Measurements from ENCODE around the gene NLGN1. TPM values are rescaled to one million over a fixed set of nuclear protein-coding genes. Genes with fewer than 3 reads are reported as not detected.

The NLGN1 gene
- total and polyA plus RNA-seq, 2 of the 8 experiments (the other 6 are each of a cell fraction or from before 2014, with no cell fraction given), result 7.8 to 14.8 TPM

DNA sequence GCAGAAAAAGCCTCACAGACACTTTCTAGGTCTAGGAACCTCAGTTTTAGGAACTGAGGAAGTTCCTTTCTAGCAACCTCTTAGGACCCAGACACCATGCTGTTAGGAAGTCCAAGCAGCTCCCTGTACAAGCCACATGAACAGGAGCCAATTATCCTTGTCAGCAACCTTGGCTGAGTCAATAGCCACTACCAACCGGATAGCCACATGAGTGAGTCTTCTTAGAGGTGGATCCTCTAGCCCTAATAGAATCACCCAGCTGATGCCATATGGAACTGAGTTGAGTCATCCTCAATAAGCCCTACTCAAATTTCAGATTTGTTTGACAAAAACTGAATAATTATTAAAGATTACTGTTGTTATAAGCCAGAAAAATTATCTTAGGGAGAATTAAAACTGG, 256.2 kb downstream of the NLGN1 start:
- WGBS, 2 experiments (ENCODE audit: extremely low coverage in 1 of 2, insufficient coverage in 1 of 2, insufficient read length in 1 of 2, insufficient replicate concordance in 2 of 2, low coverage in 1 of 2, low lambda C conversion rate in 2 of 2, missing lambda C conversion rate in 1 of 2), result 89% methylated on average over 1 of the region's 1 CpG; no CpG with 5 or more reads in 1 of the 2 experiments
- Histone ChIP-seq H3K4me1 (replicated peaks in 1 of 4; ENCODE audit: control insufficient read depth in 3 of 4, insufficient read depth in 4 of 4, low read length in 3 of 4) (no peaks in the 10 kb centered on the region), H3K4ac (replicated peaks; ENCODE audit: insufficient read length, low read depth, low read length) (no peak overlapping the region), H3K56ac (replicated peaks; ENCODE audit: insufficient read length, low read depth, low read length) (no peak overlapping the region), H2BK120ac (replicated peaks; ENCODE audit: low read depth, low read length) (no peak overlapping the region), H4K5ac (ENCODE audit: insufficient read length, low read depth, low read length) (no peak overlapping the region), H4K20me1 (replicated peaks in 1 of 2; ENCODE audit: control insufficient read depth in 1 of 2, insufficient read depth in 2 of 2, low read length in 2 of 2) (no peaks in the 10 kb centered on the region), H2BK12ac (ENCODE audit: low read depth, low read length) (no peak overlapping the region), H2BK5ac (ENCODE audit: low read depth, low read length) (no peak overlapping the region), H3K27me3 (replicated peaks in 1 of 4; ENCODE audit: control insufficient read depth in 3 of 4, extremely low read depth in 1 of 4, insufficient read depth in 3 of 4, low read length in 3 of 4) (no peaks in the 10 kb centered on the region), H3K36me3 (ENCODE audit: control insufficient read depth in 2 of 4, insufficient read depth in 4 of 4, low read length in 3 of 4) (no peaks in the 10 kb centered on the region), H3K23ac (ENCODE audit: insufficient read length) (no peak overlapping the region), H2BK20ac (ENCODE audit: low read length) (no peak overlapping the region), H3K18ac (ENCODE audit: extremely low read depth, low read length) (no peak overlapping the region), H3K14ac (ENCODE audit: insufficient read length) (no peak overlapping the region), H2AK5ac (ENCODE audit: low read depth, low read length) (no peak overlapping the region), H2BK15ac (ENCODE audit: low read length) (no peak overlapping the region), H3K9me3 (ENCODE audit: insufficient read depth in 2 of 2, low read depth in 1 of 2, low read length in 1 of 2) (no peaks in the 10 kb centered on the region), H3K4me2 (ENCODE audit: insufficient read depth in 1 of 2, low read depth in 2 of 2, low read length in 2 of 2) (no peak overlapping the region), H3K27ac (ENCODE audit: low read depth, low read length) (no peak overlapping the region), H3K79me2 (ENCODE audit: control insufficient read depth in 1 of 2, insufficient read depth in 2 of 2, low read length in 2 of 2) (no peaks in the 10 kb centered on the region), H3K4me3 (ENCODE audit: extremely low read depth in 1 of 4, insufficient read depth in 2 of 4, low read depth in 3 of 4, low read length in 4 of 4) (no peak overlapping the region), H3K9ac (replicated peaks in 1 of 4; ENCODE audit: extremely low read depth in 1 of 4, low read depth in 3 of 4, low read length in 3 of 4) (no peak overlapping the region), H3K23me2 (ENCODE audit: low read depth, low read length) (no peaks in the 10 kb centered on the region), H2AFZ (ENCODE audit: low read length) (no peak overlapping the region), H4K8ac (ENCODE audit: extremely low read depth, insufficient read depth, low read length) (no peak overlapping the region), H4K91ac (replicated peaks; ENCODE audit: insufficient read length, low read length) (no peak overlapping the region), H3K79me1 (ENCODE audit: low read depth, low read length) (no peaks in the 10 kb centered on the region)
- ChIA-PET POLR2A (ENCODE audit: partially characterized antibody) (no interaction called here), CTCF (ENCODE audit: partially characterized antibody) (interaction anchor here (0.6 kb wide), 1 partner anchor 1528 kb away, joined by 4 read pairs; no protein-coding TSS in a partner anchor)
- FAIRE-seq (no peak), DNase-seq (ENCODE audit: low read depth in 1 of 2, low spot score in 2 of 2) (no peak)
- no peak for TF ChIP-seq SIN3A (conservative IDR thresholded peaks at IDR 0.05 in 1 of 2, IDR thresholded peaks at IDR 0.05 in 1 of 2; ENCODE audit: low read depth in 1 of 2, low read length in 2 of 2)
- no peak for TF ChIP-seq SP2 (IDR thresholded peaks at IDR 0.05; ENCODE audit: low read length)
- TF ChIP-seq MAFK (IDR thresholded peaks at IDR 0.05; ENCODE audit: low read depth, low read length), result no peak
- TF ChIP-seq JUND (IDR thresholded peaks at IDR 0.05; ENCODE audit: low read length), result no peak
- no peak for TF ChIP-seq SIX5 (IDR thresholded peaks at IDR 0.05; ENCODE audit: low read depth, low read length)
- no peak for TF ChIP-seq EZH2 (IDR thresholded peaks at IDR 0.05; ENCODE audit: low read depth, low read length, severe bottlenecking)
- TF ChIP-seq CHD2 (IDR thresholded peaks at IDR 0.05; ENCODE audit: low read length), result no peak
- TF ChIP-seq, protein P1, sequence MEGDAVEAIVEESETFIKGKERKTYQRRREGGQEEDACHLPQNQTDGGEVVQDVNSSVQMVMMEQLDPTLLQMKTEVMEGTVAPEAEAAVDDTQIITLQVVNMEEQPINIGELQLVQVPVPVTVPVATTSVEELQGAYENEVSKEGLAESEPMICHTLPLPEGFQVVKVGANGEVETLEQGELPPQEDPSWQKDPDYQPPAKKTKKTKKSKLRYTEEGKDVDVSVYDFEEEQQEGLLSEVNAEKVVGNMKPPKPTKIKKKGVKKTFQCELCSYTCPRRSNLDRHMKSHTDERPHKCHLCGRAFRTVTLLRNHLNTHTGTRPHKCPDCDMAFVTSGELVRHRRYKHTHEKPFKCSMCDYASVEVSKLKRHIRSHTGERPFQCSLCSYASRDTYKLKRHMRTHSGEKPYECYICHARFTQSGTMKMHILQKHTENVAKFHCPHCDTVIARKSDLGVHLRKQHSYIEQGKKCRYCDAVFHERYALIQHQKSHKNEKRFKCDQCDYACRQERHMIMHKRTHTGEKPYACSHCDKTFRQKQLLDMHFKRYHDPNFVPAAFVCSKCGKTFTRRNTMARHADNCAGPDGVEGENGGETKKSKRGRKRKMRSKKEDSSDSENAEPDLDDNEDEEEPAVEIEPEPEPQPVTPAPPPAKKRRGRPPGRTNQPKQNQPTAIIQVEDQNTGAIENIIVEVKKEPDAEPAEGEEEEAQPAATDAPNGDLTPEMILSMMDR (IDR thresholded peaks at IDR 0.05; ENCODE audit: control extremely low read depth in 1 of 3, insufficient read depth in 1 of 3, low read depth in 1 of 3, low read length in 3 of 3), result no peak
- no peak for TF ChIP-seq GABPA (IDR thresholded peaks at IDR 0.05; ENCODE audit: borderline replicate concordance, insufficient read depth, low read length)
- TF ChIP-seq BCL11A (IDR thresholded peaks at IDR 0.05; ENCODE audit: low read depth in 2 of 2, low read length in 2 of 2), result no peak
- TF ChIP-seq FOSL1 (IDR thresholded peaks at IDR 0.05; ENCODE audit: insufficient read depth, low read depth, low read length), result no peak
- no peak for TF ChIP-seq TAF7 (optimal IDR thresholded peaks at IDR 0.05; ENCODE audit: borderline replicate concordance, low read depth, low read length)
